ENCODE results near the gene TAT.

TAT gene

DNA sequence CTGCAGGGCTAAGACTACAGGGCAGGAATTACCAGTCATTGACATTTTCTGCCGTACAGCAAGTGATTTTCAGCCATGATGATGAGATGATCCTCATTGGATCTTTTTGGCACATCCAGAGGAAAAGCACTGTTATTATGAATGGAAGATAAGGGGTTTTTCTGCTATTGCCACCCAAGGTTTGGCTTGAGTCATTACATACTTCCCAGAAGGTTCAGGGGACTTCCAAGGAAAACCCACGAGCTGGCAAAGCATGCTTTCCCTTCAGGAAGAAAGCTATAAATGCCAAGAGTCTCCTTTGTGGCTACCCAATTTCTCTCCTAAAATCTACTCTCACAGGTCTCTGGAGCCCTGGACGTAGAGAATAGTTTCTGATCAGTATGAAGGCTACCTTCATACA, 44.5 kb downstream of the TAT start:
- TF ChIP-seq, protein P1, sequence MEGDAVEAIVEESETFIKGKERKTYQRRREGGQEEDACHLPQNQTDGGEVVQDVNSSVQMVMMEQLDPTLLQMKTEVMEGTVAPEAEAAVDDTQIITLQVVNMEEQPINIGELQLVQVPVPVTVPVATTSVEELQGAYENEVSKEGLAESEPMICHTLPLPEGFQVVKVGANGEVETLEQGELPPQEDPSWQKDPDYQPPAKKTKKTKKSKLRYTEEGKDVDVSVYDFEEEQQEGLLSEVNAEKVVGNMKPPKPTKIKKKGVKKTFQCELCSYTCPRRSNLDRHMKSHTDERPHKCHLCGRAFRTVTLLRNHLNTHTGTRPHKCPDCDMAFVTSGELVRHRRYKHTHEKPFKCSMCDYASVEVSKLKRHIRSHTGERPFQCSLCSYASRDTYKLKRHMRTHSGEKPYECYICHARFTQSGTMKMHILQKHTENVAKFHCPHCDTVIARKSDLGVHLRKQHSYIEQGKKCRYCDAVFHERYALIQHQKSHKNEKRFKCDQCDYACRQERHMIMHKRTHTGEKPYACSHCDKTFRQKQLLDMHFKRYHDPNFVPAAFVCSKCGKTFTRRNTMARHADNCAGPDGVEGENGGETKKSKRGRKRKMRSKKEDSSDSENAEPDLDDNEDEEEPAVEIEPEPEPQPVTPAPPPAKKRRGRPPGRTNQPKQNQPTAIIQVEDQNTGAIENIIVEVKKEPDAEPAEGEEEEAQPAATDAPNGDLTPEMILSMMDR (IDR thresholded peaks at IDR 0.05; ENCODE audit: low read depth, low read length, missing control alignments): no peak
- no peak for DNase-seq (ENCODE audit: low read depth)
- no peak overlapping the region for H3K4me3 ChIP-seq (ENCODE audit: low read depth, low read length)

DNA sequence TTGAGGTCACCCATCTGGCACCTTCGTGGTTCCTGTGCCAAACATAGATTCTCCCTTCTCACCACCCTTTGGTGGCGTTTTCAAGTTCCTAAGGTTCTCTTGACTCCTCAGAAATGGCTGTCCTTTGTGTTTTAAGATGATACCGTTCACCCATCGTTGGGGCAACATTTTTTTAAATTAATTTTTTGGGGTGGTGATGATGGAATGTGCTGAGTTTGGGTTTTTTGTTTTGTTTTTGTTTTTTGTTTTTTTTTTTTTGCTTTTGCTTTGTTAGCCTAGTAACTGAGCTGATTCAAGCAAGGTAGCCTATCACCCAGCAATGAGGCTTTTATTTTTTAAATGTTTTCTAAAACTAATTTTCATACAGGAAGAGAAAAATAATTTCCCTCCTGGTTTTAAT, 48.0 kb downstream of the TAT start:
- TF ChIP-seq, protein P1 (IDR thresholded peaks at IDR 0.05; ENCODE audit: low read depth, low read length, missing control alignments): no peak
- no peak for DNase-seq (ENCODE audit: low read depth)
- H3K4me3 ChIP-seq (ENCODE audit: low read depth, low read length): no peak overlapping the region

DNA sequence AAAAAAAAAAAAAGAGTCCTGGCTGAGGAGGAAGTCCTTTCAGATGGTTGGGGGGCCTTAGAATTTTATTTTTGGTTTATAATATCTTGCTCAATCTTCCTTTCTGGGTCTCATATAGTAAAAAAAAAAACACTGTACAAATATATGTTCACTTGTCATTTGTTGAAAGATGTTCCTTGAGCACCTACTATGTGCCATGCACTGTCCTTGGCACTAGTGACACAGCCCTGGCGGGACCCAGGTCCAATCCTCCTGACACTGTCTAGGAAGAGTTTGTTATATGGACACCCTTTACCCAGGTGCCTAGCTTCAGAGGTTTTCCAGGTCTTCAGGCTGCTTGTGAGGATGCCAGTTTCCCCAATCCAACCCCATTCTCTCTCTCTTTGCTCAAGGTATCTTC, 48.6 kb downstream of the TAT start:
- no peak overlapping the region for H3K4me3 ChIP-seq (ENCODE audit: low read depth, low read length)
- no peak for DNase-seq (ENCODE audit: low read depth)
- TF ChIP-seq, protein P1 (IDR thresholded peaks at IDR 0.05; ENCODE audit: low read depth, low read length, missing control alignments): no peak

DNA sequence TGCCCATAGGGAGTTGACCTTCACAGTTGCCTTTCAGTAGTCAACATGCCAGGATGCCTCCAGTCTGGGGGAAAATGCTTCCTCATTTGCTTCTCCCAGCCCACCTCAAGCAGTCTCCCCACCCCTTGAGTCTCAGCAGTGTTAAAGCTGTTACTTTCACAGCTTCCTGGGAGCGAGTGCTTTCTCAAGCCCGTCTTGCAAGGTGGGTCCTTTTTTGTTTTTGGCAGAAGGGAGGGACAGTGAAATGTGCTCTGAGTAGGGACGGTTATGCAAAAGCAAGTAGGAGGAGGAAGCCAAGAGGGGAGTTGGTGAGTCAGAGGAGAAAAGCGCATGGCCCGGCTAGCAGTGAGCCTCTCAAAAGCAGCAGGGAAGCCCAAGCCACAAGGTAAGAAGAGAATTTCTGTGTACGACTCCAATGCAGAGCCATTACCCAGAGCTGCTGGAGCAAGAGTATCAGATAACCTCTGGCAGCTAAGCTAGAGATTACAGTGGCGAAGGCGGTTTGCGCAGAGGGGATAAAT, 50.7 kb downstream of the TAT start, which contains the start of gene CHST4:
TSS of gene CHST4 (plus strand) at position 316 of the 521 bp plus-strand sequence. CDS start 10,252 bp downstream, outside the sequence.
- no peak within 1 kb of the TSS for H3K4me3 ChIP-seq (ENCODE audit: low read depth, low read length)
- TF ChIP-seq, protein P1 (IDR thresholded peaks at IDR 0.05; ENCODE audit: low read depth, low read length, missing control alignments): no peak
- DNase-seq (ENCODE audit: low read depth): no peak

DNA sequence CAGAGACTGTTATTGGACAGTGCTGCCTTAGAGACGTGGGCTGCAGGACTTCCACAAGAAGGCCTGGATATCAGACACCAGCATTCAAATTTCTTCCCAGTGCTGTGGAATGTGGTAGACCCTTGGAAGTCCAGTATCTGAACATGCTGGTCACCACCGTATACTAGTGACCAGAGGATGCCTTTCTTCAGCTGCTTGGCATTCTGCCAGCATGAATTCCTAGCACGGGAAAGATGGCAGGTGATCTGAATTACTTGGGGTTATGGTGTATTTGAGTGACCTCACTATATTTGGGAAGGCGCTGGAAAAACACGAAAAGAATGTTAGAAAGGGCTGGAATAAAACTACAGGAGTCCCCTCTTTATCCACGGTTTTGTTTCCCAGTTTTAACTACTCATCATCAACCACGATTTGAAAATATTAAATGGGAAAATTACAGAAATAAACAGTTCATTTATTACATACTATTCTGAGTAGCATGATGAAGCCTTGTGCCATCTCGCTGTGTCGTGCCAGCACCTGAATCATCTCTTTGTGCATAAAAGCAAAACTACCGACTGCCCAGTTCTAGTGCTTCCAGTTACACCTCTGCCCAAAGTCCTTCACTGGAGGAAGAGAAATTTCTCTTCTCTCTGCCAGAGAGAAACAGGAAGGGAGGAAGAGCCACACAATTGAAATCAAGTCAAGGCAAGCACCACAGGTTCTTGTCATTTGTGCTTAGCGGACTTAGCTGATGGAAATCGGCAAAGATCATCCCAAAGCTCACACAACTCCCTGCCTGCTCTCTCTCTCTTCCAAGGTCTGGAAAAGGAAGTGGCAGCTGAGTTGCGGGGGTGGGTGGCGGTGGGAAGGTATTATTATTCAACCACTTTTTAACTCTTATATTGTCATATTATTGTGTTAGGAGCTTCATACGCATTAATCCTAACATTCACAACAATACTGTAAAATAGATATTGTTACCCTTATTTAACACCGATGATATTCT, 52.0 kb downstream of the TAT start:
- no peak overlapping the region for H3K4me3 ChIP-seq (ENCODE audit: low read depth, low read length)
- TF ChIP-seq, protein P1 (IDR thresholded peaks at IDR 0.05; ENCODE audit: low read depth, low read length, missing control alignments): no peak
- no peak for DNase-seq (ENCODE audit: low read depth)

DNA sequence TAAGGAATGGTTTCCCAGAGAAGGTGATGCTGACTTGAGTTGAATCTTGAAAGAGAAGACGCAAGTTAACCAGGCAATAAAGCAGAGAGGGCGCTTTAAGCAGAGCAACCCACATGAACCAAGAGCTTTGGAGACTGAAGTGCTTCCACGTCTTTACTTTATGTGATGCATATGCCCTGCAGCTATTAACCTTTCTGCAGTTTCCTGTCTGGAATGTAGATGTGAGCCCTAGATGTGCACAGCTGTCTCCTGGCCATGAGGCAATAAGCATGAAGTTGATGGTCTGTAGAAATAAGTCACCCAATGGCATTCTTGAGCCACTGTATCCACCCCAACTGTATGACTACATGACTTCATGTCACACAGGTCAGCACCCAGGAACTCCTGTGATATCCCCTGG, 56.3 kb downstream of the TAT start:
- no peak for DNase-seq (ENCODE audit: low read depth)
- H3K4me3 ChIP-seq (ENCODE audit: low read depth, low read length): no peak overlapping the region
- TF ChIP-seq, protein P1 (IDR thresholded peaks at IDR 0.05; ENCODE audit: low read depth, low read length, missing control alignments): no peak

Data from GM12864 (cell line).